ENCODE measurements around the gene FAH.

DNA sequence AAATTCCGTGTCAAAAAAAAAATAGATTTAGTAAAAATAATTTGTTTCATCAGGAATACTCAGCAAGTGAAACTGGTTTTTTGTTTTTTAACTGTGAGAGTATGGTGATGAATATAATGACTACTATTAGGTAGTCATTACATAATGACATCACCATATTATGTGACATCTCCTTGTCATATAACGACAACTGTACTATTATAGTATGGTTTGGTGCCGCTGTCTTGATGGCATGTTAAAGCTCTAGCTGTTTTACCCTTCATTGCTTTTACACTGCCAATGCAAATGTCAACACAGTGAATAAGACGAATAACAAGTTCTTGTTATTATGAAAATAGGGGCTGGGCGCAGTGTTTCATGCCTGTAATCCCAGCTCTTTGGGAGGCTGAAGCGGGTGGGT is 45.6 kb upstream of the FAH start:
- TF ChIP-seq, protein P1, sequence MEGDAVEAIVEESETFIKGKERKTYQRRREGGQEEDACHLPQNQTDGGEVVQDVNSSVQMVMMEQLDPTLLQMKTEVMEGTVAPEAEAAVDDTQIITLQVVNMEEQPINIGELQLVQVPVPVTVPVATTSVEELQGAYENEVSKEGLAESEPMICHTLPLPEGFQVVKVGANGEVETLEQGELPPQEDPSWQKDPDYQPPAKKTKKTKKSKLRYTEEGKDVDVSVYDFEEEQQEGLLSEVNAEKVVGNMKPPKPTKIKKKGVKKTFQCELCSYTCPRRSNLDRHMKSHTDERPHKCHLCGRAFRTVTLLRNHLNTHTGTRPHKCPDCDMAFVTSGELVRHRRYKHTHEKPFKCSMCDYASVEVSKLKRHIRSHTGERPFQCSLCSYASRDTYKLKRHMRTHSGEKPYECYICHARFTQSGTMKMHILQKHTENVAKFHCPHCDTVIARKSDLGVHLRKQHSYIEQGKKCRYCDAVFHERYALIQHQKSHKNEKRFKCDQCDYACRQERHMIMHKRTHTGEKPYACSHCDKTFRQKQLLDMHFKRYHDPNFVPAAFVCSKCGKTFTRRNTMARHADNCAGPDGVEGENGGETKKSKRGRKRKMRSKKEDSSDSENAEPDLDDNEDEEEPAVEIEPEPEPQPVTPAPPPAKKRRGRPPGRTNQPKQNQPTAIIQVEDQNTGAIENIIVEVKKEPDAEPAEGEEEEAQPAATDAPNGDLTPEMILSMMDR (IDR thresholded peaks at IDR 0.05; ENCODE audit: low read depth, low read length) = no peak
- no peak for TF ChIP-seq POLR2A (IDR thresholded peaks at IDR 0.05; ENCODE audit: extremely low read depth, insufficient read length)
